ENCODE measurements around the gene SH3RF2. TPM values are rescaled to one million over a fixed set of nuclear protein-coding genes. Genes with fewer than 3 reads are reported as not detected.

SH3RF2 gene
- total and polyA plus RNA-seq, 9 of the 15 experiments (the other 6 are each of a cell fraction or from before 2014, with no cell fraction given), result 0.05 TPM; not detected in 8

DNA sequence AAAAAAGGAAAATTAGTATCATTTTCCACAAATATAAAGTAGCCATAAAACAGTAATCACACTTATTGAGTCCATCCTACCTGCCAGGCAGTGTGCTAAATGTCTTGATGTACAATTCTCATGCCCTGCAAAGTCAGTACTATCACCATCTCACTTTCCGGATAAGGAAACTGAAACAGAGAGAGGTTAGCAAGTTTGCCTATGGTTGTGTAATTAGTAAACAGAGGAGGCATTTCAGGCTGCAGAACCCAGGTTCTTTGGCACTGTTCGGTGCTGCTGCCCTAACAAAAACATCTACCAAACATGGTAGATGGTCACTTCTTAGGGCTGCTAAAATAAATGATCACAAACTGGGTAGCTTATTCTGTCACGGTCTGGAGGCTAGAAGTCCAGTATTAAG, 146.4 kb downstream of the SH3RF2 start (continued):
- TF ChIP-seq ARID3A (IDR thresholded peaks at IDR 0.05; ENCODE audit: borderline replicate concordance, low read depth, low read length), result no peak
- no peak for TF ChIP-seq STAT5A (IDR thresholded peaks at IDR 0.05; ENCODE audit: borderline replicate concordance, low read length)
- TF ChIP-seq CSDE1 (IDR thresholded peaks at IDR 0.05), result no peak
- no peak for TF ChIP-seq CXXC5 (CRISPR knock-in tag; IDR thresholded peaks at IDR 0.05)
- TF ChIP-seq SNIP1 (IDR thresholded peaks at IDR 0.05; ENCODE audit: low read depth), result no peak
- TF ChIP-seq E2F3 (CRISPR knock-in tag; IDR thresholded peaks at IDR 0.05), result no peak
- no peak for TF ChIP-seq NBN (IDR thresholded peaks at IDR 0.05; ENCODE audit: low read depth)
- no peak for TF ChIP-seq SRSF7 (optimal IDR thresholded peaks at IDR 0.05; ENCODE audit: low read depth, low read length)

DNA sequence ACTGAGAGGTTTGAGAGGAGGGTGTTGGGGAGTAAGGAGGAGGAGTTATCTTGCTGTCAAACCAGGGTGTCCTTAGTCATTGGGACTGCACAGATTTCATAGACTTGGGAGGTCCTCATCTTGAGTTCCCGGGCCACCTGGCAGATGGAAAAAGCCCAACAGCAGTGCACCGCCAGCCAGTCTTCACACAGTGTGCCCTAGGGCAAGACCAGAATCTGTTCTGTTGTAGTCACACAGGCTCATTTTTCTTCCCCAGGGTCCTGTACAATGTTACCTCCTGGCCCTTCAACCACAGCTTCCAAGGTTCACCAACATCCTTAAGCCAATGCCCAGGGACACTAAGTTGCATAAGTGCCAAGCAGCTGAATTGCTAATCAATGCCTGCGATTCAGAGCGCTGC, 148.0 kb downstream of the SH3RF2 start:
- Histone ChIP-seq H4K20me1 (replicated peaks; ENCODE audit: control insufficient read depth, insufficient read depth, low read length) (no peaks in the 10 kb centered on the region), H3K36me3 (ENCODE audit: control insufficient read depth, insufficient read depth, low read length) (no peaks in the 10 kb centered on the region), H3K79me2 (ENCODE audit: control insufficient read depth, insufficient read depth, low read length) (no peaks in the 10 kb centered on the region), H2AFZ (ENCODE audit: low read depth, low read length) (no peak overlapping the region), H3K4me1 (replicated peaks in 1 of 2; ENCODE audit: control insufficient read depth in 2 of 2, insufficient read depth in 2 of 2, low read length in 2 of 2) (no peaks in the 10 kb centered on the region), H3K4me3 (no peak overlapping the region), H3K27ac (ENCODE audit: extremely low read depth, low read depth, low read length) (no peak overlapping the region), H3K9ac (ENCODE audit: insufficient read depth in 1 of 2, low read depth in 2 of 2, low read length in 2 of 2) (no peak overlapping the region), H3K9me3 (replicated peaks; ENCODE audit: control insufficient read depth, insufficient read depth, low read depth, low read length) (no peaks in the 10 kb centered on the region), H3K4me2 (ENCODE audit: insufficient read depth, low read length) (no peak overlapping the region), H3K27me3 (ENCODE audit: control insufficient read depth in 2 of 2, insufficient read depth in 2 of 2, low read length in 2 of 2) (peaks cover 7 to 28% of the 10 kb centered on the region in 2 experiments; a peak in 4 of 5 replicates), H3K9me1 (ENCODE audit: control insufficient read depth, insufficient read depth, low read length) (no peaks in the 10 kb centered on the region)
- CTCF ChIA-PET (ENCODE audit: low intra/inter-chr PET ratio), result no interaction called here
- intact Hi-C loops (cut with micrococcal nuclease) (no loop called here), in situ Hi-C loops (cut with MboI) (no loop called here)
- no peak for ATAC-seq
- FAIRE-seq, result no peak
- 46% methylated on average over 4 of the region's 4 CpGs for WGBS (ENCODE audit: insufficient coverage, low coverage, missing lambda C conversion rate)
- POLR2A ChIA-PET, result no interaction called here
- BruUV-seq (replicated peaks), result no TSS peak
- no peak for DNase-seq (ENCODE audit: extremely low read depth in 1 of 4, low spot score in 3 of 4)
- TF ChIP-seq SNIP1 (IDR thresholded peaks at IDR 0.05; ENCODE audit: low read depth), result no peak
- TF ChIP-seq ZBED1 (IDR thresholded peaks at IDR 0.05), result no peak
- TF ChIP-seq RAD21 (CRISPR knock-in tag; conservative IDR thresholded peaks at IDR 0.05 in 1 of 2, IDR thresholded peaks at IDR 0.05 in 1 of 2), result no peak
- TF ChIP-seq, protein P1, sequence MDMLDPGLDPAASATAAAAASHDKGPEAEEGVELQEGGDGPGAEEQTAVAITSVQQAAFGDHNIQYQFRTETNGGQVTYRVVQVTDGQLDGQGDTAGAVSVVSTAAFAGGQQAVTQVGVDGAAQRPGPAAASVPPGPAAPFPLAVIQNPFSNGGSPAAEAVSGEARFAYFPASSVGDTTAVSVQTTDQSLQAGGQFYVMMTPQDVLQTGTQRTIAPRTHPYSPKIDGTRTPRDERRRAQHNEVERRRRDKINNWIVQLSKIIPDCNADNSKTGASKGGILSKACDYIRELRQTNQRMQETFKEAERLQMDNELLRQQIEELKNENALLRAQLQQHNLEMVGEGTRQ (CRISPR knock-in tag; IDR thresholded peaks at IDR 0.05), result no peak
- no peak for TF ChIP-seq CBFA2T3 (IDR thresholded peaks at IDR 0.05)
- TF ChIP-seq ZNF79 (CRISPR knock-in tag; IDR thresholded peaks at IDR 0.05; ENCODE audit: low read depth), result no peak
- TF ChIP-seq RBM39 (optimal IDR thresholded peaks at IDR 0.05; ENCODE audit: low read depth, low read length), result no peak
- TF ChIP-seq ZSCAN32 (CRISPR knock-in tag; IDR thresholded peaks at IDR 0.05), result no peak
- TF ChIP-seq, protein P2, sequence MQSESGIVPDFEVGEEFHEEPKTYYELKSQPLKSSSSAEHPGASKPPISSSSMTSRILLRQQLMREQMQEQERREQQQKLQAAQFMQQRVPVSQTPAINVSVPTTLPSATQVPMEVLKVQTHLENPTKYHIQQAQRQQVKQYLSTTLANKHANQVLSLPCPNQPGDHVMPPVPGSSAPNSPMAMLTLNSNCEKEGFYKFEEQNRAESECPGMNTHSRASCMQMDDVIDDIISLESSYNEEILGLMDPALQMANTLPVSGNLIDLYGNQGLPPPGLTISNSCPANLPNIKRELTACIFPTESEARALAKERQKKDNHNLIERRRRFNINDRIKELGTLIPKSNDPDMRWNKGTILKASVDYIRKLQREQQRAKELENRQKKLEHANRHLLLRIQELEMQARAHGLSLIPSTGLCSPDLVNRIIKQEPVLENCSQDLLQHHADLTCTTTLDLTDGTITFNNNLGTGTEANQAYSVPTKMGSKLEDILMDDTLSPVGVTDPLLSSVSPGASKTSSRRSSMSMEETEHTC (IDR thresholded peaks at IDR 0.05), result no peak
- TF ChIP-seq HDAC3 (IDR thresholded peaks at IDR 0.05; ENCODE audit: borderline replicate concordance, partially characterized antibody), result no peak
- no peak for TF ChIP-seq ZNF644 (tag; IDR thresholded peaks at IDR 0.05; ENCODE audit: low read depth)

Measured in K562 (cell line).